ENCODE measurements around the gene GABRG3.
"Not testable (repeated sequence)": the region's sequence is repeated elsewhere in the genome, so short reads cannot be mapped to it uniquely, and the experiment has no call there.

GABRG3 gene

DNA sequence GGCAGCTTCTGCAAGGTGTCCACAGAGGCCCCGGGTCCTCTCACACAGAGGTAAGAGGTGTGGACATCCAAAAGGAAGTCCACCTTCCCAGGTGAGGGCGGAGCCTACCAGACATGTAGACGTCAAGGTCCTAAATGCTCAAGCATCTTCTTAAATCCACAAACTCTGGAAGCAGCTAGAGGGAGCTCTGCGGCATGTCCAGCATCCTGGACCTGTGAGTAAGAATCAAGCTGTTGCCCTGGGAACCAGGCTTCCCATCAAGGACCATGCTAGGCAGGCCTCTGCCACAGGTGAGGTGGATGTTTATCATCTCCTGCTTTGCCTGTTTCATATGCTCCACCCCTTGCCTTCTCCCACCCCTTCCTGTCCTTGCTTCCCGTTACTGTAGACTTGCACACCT lies 368.2 kb downstream of the GABRG3 start:
- no peak for DNase-seq (ENCODE audit: low spot score)

DNA sequence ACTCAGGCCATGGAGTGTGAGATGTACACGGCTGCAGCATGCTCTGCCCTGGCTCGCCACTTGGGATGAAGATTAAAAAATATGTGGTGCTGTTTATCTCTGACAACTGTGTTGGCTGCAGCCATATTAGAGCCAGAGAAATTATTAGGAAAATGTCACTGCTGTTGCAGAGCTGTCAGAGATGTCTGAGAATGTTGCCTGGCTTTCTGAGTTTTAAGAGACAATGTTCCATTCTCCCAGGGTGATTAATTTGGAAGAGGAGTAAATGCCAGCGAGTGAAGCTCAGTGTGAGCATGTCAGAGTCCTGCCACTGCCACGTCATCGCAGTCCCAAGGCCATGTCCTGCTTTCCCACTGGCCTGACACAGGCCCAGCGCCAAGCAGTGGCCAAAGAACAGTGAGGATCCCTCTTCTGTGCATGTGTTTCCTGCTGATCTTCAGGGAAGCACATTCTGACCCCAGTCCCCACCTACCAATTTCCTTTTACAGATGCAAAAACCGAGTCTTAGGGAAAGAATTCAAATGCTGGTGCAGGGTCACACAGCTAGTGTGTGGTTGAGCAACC lies 370.9 kb downstream of the GABRG3 start:
- no peak for DNase-seq (ENCODE audit: low spot score)

DNA sequence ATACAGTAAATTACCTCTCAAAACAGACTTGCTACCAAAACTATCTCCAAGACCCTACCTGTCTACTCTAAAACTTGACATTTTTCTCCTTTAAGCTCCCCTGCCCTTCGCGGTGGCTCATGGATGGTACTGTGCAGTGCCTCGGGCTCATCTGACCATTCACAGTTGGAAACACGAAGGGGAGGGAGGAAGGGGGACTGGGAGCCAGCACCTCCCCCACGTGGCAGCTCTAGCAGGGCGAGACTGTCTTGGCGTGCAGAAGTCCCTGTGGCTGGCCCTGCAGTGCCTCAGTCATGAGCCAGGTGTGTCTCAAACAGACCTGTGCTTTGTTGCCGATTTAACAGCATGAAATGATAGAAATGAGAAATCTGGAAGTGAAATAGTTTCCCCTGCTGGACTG lies 372.0 kb downstream of the GABRG3 start:
- no peak for DNase-seq (ENCODE audit: low spot score)

DNA sequence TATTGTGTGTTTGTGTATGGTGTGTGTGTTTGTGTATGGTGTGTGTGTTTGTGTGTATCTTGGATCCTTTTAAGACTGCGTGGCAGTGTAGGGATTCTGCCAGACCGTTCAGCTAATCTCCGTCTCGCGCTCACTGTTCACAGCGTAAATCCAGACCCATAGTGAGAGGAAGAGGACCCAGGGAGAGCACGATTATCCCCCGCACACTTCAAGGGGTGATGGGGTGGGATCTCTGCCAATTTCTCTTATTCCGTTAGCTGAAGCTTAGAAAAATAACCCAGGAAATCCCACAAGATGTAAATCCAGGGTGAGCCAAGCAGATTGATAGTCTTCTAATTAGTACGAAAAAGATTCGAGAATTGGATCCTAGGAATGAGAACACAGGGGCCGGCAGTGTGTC lies 381.2 kb downstream of the GABRG3 start:
- DNase-seq (ENCODE audit: low spot score) = no peak

DNA sequence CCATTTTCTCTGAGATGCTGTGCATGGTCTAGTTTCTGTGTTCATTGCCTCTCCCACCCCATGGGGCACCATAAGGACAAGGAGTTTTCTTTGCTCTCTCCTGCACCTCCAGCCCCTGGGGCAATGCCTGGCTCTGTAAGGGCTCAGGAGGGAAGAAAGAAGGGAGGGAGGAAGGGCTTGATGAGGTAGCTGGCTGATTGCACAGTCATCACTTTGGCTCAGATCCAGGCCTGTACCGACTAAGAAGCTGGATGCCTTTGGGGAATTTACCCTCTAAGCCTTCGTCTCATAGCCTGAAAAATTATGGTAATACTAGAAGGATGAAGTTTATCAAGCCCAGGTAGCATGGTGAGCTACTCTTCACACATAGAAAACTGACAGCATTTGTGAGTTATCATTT lies 382.9 kb downstream of the GABRG3 start:
- no peak for DNase-seq (ENCODE audit: low spot score)

DNA sequence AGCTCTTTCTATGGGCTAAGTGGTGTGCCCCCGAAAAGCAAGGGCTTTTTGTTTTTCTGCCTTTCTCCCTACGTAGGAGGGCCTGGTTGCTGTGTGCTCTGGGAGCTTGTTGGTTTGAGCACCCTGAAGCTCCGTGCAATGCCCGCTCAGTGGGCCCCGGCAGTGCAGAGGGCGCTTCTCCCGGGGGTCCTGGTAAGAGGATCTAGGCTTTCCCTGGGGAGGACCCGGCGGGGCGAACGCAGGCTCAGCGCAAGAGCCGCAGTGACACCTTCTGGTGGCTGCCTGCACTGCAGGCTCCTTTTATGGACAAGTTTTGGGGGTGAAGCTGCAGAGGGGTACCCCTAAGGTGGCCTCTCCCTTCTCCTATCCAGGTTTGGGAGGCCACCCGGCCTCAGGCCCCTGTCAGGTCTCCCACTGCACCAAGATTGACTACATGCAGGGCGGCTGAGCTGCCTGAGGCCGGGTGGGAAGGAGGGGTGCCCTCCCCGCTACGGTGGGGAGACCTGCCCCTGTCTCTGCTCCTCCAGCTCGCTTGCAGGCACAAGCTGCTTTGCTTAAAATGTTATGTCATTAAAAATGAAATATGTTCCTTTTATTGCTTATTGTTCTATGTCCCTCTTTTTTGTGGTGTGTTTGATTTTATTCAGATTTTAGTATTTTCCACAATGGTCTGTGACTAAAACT lies 387.9 kb downstream of the GABRG3 start:
- DNase-seq (ENCODE audit: low spot score) = no peak

DNA sequence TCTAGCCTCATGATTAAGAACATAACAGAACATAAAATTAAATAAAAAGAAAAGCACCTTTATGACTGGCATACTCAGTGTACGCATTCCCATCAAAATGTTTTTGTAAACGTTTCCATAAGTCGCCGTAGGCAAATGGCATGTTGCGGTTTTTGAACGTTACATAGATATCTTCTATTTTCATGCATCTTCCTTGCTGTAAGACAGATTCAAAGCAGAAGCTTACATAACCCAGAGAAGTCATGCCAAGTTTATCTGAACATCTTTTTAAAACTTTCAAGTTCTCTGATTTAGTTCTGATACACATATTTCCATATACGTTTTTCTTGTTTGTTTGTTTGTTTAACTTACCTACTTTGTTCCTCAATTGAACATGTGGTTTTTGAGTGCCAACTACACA lies 388.6 kb downstream of the GABRG3 start:
- DNase-seq (ENCODE audit: low spot score) = no peak

DNA sequence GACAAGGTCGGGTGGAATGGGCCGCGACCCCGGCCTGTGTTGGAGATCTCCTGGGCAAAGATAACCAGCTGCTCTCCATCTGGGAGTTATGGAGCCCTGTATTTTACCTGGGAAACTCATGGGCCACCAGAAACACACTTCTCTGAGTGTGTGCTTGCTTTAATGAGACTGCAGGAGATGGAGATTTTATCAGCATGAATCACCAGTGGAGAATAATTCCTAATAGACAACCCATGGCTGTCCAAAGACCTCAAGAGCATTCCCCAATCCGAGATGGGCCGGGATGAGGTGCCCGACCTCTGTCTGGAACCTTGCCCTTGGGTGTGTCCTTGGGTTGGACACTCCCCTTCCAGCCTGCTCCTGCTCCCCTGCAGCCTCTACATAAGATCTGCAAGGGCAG lies 389.3 kb downstream of the GABRG3 start:
- DNase-seq (ENCODE audit: low spot score) = no peak

DNA sequence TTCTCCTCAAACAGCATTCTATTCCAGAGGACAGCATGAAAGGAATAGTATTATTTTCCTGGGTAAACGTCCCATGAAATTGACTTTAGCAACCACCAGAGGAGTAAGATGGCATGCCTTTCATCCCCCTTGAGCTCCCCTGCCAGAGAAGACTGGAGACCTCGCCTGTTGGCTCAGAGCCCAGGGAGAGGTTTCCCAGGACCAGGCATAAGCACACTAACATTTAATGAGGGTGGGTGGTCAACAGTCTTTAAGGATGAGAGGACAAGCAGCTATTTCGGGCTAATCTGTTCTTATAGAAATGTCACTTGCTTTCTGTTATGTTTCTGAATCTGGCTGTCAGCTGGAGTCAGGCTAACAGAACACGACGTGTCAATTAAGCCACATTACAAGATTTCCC lies 390.5 kb downstream of the GABRG3 start:
- no peak for DNase-seq (ENCODE audit: low spot score)

DNA sequence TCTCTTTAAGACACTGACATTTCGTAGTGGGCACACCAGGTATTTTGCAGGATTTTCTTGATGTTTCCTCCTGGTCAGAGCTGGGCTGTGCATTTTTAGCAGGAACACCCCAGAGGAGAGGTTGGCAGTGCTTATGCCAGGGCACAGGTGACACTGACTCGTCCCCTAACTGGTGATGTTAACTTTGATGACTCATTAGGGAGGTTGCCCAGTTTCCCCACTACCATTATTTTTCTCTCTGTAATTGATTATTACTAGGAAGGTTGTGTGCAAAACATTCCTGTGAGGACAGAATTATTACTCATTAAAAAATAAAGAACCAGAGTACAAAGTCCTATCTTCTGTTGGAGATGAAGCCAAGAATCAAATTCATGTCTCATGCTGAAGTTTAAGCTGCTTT lies 394.5 kb downstream of the GABRG3 start:
- DNase-seq (ENCODE audit: low spot score) = no peak

DNA sequence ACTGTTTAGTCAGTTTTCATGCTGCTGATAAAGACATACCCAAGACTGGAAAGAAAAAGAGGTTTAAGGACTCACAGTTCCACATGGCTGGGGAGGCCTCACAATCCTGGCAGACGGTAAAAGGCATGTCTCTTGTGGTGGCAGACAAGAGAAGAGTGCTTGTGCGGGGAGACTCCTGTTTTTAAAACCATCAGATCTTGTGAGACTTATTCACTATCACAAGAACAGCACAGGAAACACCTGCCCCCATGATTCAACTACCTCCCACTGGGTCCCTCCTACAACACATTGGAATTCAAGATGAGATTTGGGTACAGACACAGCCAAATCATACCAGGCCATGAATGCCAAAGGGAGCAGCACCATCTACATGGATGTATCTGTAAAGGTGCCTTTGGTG lies 406.4 kb downstream of the GABRG3 start:
- not testable (repeated sequence) for DNase-seq (ENCODE audit: low spot score)

DNA sequence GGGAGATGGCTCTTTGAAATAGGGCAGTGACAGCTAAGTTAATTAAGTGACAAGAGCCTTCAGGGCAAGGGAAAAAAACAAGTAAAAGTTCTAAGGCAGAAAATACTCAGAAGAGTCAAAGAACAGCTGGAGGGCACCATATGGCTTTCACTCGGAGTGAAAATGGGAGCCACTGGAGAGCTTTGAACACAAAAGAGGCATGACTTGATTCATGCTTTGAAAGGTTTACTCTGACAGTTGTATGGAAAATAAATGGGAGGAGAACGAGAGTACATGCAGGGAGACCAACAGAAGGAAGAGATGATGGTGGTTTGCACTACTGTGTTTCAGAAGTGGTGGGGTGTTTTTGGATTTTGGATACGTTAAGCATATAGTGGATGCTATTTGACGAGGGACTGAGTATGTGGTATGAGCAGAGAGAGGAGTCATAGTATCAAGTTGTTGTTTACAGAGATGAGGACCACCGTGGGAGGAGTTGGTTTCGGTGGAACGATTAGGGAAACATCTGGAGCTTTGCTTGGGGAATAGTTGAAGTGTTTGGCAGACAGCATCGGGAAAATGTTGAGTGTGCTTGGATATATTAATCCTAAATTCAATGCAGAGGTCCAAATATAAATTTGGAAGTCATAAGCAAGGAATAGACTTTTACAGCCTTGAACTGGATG lies 411.5 kb downstream of the GABRG3 start:
- no peak for DNase-seq (ENCODE audit: low spot score)

DNA sequence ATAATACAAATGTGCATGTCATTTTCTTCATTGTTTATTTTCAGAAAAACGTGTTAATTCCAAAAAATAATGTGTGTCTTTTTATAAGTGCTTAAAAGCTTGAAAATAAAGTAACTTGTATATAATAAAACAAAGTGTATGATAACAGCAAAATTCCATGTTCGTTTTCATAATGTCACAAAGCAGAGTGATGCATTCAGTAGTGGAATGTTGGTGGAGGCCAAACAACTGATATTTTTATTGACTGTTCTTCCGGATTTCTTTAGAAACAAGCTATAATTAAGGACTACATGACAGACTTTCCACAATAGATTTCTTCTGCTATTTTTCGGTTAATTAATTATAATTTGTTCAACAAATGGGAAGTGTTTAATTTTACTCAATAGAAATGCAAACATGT lies 412.7 kb downstream of the GABRG3 start:
- DNase-seq (ENCODE audit: low spot score) = no peak

DNA sequence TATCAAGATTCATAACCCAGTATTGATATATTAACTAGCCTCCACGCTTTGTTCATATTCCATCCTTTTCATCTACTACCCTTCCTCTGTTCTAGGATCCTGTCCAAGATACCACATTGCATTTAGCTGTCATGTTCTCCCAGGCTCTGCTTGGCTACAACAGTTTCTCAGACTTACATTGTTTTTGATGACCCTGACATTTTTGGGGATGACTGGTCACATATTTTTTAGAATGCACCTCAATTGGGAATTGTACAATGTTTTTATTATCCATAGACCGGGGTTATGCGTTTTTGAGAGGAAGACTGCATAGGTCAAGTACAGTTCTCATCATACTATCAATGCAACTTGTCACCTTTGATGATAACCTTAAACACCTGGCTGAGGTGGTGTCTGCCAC lies 421.2 kb downstream of the GABRG3 start:
- DNase-seq (ENCODE audit: low spot score) = no peak

DNA sequence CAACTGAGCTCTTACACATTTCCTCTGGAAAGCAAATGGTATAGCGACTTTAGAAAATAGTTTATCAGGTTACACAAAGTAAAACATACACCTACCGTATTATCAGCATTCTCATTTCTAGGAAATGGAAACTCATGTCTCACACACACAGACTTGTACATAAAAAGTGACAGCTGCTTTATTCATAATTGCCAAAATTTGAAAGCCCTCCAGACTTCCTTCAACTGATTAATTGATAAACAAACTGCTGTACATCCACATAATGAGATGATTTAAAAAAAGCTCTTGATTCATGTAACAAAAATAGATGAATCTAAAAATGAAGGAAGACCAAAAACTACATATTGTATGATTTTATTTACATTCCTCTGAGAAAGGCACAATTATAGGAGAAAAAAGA lies 425.5 kb downstream of the GABRG3 start:
- DNase-seq (ENCODE audit: low spot score) = no peak

DNA sequence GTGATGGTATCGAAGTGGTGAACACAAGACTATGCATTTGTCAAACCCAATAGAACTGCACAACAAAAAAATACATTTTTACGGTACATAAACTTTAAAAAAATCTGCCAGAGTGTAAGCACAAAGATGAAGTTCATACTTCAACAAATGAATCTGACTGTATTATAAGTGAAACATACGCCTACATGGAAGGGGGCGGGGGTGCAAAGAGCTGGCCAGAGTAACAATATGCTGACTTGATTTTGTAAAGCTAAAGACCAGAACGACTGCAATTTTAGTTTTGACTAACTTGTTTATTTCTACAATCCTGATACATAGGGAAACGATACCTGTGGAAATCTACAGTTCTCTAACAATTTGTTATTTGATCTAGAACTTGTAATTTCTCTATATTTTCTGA lies 426.0 kb downstream of the GABRG3 start:
- DNase-seq (ENCODE audit: low spot score) = no peak

DNA sequence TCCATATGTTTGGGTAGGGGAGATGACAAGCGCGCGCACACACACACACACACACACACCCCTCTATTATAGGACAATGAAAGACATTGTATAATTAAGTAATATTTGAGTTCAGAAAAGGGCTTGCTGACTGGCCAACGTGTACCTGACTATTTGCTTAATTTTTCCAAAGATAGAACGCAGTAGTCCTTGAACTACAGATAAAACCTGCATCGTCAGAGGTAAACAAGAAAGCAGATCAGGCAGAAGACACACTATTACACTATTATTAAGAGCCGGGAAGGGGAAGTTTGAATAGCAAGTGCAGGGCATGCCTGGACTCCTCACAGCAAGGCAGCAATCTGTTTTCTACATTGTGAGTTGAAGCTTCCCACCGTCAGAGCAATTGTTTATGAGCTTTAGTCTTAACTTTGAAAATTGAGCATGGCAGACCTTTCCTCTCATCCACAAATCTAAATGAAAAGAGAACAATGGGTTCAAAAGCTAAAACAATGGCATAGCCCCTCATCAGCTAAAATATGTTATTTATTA lies 427.7 kb downstream of the GABRG3 start:
- DNase-seq (ENCODE audit: low spot score) = no peak

DNA sequence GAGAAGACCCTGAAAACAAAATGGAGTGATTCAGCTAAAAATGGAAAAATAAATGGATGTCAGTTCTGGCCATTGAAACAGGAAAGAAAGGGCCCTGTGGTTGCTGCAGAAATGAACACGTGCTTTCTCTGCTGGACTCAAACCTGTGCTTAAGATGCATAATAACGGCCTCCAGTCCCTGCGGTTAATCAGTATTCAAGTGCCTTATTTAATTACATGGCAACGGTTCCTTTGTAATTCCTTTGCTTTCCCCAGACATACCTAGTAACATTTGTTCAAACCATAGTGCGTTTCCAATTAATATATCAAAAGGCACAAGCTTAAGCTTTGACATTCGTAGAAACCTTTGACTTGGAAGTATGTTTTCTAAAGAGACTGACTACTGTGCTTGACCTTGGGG lies 428.3 kb downstream of the GABRG3 start:
- no peak for DNase-seq (ENCODE audit: low spot score)

DNA sequence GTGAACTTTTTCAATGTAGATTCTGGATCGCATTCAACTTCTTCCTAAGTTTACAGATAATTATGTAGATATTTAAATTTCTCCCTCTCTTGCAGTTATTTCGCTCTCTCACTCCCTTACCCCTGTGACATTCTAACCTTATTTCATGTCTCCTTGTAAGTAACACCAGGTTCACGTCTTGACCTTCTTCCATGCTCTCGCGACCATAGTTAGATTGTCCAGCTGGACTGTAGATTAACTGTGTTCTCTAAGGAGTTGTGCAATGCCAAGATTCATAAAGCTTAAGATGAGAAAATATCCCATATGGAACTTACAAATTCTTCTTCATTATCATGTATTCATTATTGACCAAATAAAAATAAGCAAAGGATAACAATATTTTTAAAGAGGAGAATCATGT lies 430.5 kb downstream of the GABRG3 start:
- no peak for DNase-seq (ENCODE audit: low spot score)

DNA sequence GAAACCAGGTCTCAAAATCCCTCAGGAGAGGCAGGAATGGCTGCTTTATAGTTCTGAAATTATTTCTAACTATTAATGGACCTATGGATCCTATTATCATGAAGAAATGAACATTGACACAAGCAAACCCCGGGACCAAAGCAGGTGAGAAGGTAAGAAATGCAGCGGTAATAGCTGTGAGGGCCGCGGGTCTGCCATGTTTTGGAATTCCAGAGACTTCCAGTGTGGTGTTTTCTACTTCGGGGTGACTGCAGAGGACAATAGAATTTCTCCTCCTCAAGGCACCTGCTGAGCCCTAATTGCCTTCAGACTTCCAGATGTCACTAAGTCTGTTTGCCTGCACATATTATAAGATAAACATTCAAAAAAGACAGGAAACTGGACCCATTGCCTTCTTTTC lies 437.4 kb downstream of the GABRG3 start:
- DNase-seq (ENCODE audit: low spot score) = no peak

DNA sequence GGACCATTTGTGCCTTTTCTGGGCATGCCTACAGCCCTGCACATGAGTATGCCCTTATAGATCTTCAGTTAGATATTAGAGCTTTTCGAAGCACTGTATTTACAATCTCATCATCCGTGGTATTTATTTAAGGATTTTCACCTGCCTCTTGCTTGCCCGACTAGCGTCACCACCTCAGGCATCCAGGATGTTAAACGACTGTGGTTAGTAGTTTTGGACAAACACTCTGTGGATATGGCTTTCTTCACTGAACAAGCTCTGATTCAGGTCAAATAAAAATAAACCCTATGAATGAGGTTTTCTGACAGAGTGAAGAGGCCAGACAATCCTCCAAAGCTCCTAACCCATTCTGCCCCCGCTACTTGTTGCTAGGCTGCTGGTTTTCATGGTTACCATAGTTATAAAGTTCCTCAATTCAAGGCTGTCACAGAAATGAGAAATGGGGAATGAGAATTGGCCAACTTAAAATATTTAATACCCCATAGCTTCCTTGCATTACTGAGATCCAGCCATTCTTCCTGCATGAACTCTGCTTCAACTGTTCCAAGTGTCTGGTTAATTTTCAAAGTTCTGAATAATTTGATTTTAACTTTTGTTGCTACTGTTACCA lies 440.1 kb downstream of the GABRG3 start:
- no peak for DNase-seq (ENCODE audit: low spot score)

DNA sequence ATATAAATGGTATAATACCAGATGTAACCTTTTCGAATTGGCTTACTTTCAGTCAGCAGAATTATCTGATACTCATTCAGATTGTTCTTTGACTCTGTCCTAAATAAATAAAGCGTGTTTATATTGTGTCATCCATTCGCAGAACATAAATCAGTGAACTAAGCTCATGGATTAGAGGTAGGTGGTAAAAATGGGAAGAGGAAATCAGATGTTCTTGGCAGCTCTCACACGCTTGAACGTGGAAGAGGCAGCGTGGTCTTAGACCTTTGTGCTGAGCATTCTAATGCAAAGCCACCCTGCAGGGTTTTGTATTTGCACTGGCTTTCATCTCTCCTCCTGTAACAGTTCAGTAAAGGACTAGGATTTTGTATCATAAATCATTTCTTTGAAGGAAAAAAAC lies 441.4 kb downstream of the GABRG3 start:
- DNase-seq (ENCODE audit: low spot score) = no peak

DNA sequence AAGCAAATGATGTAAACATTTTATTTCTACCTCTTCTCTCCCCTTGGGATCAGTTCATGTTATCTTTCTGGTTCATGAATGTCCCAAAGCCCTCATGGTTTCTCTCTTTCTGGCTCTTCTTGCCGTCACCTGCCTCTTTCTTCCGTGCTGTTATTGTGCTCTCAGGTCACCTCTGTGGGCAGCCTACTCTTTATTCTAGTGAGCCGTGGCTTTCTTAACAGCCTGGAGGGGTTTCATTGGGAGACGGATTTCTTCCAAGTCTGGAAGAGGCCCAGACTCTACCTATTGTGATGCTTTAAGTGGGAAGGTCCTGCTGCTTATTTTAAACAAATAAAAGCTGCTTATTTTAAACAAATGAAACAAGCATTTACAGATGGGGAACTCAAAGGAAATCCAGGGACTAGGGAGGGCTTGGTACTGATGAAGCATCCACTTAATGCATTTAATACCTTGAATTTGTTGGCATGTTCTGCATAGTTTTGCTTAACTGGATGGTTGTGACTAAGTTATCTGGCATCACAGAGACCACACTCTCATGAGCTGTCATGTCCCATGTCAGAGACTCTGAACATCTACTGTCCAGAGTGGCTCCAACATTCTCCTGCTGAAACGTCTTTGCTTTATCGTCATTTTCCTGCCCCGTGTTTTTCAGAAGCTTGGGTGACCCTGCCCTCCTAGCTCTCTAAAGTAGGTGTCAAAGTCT lies 443.3 kb downstream of the GABRG3 start:
- no peak for DNase-seq (ENCODE audit: low spot score)
